NCI-H187 (cell line): ENCODE results near the gene EIF4E2.

Source experiments
- DNase-seq, 2 experiments: peaks; one replicate each; lab custom pipeline; 2025; lab: John Stamatoyannopoulos, UW

Gene EIF4E2

GRCh38 chr2:232538671-232539070, 11.8 kb upstream of the EIF4E2 start:
- DNase-seq: no peak

GRCh38 chr2:232539298-232540231, 10.9 kb upstream of the EIF4E2 start, which contains the start of gene CHRNG:
Gene CHRNG (plus strand): TSS chr2:232539692. CDS start chr2:232539748, 56 bp downstream.
- no peak for DNase-seq

DNA sequence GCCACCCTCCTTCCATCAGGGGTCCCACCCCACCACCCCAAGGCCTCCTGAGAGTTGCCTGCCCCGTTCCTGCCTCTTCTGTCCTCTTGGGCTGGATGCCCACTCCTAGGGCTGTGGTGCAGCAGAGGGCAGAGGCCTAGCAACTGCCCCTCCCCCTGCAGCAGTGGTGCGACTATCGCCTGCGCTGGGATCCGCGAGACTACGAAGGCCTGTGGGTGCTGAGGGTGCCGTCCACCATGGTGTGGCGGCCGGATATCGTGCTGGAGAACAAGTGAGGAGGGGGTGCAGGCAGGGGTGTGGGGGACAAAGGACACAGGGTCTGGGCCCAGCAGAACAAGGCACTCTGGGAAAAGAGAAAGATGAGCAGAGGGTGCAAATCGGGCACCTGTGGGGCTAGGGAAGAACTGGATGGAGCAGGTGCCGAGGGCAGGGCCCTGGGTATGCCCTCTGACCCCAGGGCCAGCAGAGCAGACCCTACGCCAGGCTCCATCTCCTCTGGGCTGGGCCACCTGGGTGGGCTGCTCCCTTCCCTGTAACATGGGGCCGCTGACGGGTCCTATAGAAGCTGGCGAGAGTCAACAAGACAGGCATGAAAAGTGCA, 9.9 kb upstream of the EIF4E2 start:
- DNase-seq: no peak

DNA sequence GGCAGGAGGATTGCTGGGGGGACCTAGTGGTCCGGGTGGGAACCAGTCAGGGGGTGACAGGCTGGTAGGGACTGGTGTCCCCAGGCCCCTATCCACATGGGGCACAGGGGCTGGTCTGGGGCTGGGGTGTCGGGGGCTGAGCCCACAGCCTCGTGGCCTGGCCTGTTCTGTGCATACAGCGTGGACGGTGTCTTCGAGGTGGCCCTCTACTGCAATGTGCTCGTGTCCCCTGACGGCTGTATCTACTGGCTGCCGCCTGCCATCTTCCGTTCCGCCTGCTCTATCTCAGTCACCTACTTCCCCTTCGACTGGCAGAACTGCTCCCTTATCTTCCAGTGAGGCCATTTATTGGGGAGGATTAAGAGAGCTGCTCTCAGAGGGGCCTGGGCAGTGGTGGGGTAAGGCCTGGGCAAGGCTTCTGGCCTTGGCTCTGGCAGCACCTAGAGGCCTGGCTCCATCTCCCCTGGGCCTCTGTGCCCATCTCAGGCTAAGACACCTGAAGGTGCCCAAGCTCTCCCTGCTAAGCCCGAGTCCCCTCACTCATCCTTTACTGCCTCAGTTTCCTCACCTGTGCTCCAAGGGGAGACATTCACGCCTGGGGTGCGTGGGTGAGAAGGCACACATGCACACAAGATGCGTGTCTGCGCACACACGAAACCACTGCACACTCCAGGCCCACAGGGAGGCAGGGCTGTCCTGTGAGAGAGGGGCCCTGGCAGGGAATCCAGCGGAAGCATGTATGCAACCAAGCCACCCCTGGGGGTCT, 9.1 kb upstream of the EIF4E2 start:
- no peak for DNase-seq

DNA sequence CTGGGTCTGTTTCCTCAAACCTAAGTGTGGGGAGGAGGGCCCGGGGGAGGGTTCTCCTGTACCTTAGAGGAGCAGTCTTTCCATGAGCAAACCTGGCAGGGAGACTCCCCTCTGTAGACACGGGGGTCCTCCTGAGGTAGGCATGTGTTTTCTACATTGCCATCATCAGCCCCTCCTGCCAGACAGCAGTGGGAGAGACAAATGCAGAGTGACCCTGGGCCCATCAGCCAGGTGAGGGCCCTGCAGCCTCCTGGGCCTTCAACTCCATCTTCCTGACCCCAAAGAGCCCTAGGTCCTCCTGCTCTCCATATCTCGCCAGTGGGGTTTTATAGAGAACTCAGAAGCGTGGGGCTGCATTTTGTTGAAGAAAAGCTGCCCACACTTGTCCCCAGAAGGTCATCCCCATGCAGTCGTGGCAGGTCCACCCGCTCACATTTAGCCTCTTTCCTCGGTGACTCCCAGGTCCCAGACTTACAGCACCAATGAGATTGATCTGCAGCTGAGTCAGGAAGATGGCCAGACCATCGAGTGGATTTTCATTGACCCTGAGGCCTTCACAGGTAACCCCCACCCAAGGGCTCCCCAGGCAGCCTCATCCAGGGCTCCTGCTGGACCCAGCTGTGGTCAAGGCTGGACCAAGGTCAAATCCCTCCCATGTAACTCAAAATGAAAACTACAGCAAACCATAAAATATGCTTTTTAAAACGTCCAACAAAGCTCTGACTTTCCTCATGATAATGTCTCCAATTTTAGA, 8.4 kb upstream of the EIF4E2 start:
- no peak for DNase-seq

GRCh38 chr2:232542715-232543467, 7.6 kb upstream of the EIF4E2 start:
- DNase-seq: no peak

- DNase-seq: no peak
Measured at GRCh38 chr2:232543491-232543890, 7.0 kb upstream of the EIF4E2 start.

DNA sequence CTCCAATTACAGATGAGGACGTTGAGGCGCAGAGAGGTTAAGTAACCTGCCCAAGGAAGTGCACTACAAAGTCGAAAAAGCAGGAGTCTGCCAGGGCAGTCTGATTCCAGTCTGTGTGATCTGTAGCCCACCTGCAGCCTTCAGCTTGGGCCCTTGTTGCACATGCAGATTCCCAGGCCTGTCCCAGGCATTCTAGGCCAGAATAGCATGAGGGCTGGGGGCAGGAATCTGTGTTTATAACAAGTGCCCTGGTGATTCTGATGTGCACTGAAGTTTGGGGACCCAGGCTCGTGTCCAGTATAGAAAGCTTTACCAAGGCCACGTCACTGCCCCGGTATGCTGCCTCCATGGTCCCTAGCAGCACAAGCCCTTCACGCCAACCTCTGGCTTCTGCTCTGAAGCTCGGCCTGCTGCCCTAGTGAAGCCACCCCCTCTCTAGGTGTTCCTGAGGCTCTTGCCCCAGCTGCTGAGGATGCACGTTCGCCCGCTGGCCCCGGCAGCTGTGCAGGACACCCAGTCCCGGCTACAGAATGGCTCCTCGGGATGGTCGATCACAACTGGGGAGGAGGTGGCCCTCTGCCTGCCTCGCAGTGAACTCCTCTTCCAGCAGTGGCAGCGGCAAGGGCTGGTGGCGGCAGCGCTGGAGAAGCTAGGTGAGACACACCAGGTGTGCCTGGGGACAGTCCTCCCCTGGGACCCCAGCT, 6.4 kb upstream of the EIF4E2 start:
- no peak for DNase-seq

GRCh38 chr2:232544674-232545073, 5.8 kb upstream of the EIF4E2 start:
- no peak for DNase-seq

GRCh38 chr2:232545511-232546375, 4.7 kb upstream of the EIF4E2 start:
- DNase-seq: no peak

GRCh38 chr2:232547991-232548390, 2.5 kb upstream of the EIF4E2 start:
- DNase-seq: no peak

DNA sequence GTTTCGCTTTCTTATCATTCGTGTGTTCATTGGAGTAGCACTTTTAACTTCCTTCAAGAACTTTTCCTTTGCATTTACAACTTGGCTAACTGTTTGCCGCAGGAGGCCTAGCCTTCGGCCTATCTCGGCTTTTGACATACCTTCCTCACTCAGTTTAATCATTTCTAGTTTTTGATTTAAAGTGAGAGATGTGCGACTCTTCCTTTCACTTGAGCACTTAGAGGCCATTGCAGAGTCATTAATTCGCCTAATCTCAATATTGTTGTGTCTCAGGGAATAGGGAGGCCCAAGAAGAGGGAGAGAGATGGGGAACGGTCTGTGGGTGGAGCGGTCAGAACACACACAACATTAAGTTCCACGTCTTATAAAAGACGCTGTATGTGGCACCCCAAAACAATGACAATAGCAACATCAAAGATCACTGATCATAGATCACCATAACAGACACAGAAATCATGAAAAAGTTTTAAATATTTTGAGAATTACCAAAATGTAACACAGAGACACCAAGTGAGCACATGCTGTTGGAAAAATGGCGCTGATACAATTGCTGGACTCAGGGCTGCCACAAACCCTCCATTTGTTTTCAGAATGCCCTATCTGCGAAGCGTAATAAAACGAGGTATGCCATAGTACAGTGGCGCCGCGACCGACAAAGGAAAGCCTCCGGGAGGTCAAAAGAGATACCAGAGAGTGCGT, 685 bp upstream of the EIF4E2 start:
- no peak for DNase-seq

- DNase-seq: no peak
Measured at GRCh38 chr2:232551250-232551638, 755 bp downstream of the EIF4E2 start.

GRCh38 chr2:232551776-232552175, 1.3 kb downstream of the EIF4E2 start:
- no peak for DNase-seq

DNA sequence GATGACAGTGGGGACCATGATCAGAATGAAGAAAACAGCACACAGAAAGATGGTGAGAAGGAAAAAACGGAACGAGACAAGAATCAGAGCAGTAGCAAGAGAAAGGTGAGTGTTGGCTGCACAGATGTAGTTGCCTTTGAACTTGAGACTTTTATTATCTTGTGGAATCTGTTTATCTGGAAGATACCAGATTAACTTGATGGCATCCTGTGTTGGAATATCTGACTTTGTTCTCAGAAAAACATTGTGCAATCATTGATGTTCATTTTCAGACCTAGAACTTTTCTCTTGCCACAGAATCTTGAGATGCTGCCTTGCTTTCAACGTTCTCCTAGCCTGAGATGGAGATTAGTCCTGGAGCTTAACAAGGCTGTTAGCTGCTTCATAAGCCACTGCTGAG, 5.9 kb downstream of the EIF4E2 start:
- no peak for DNase-seq

GRCh38 chr2:232562515-232563151, 12.1 kb downstream of the EIF4E2 start:
- no peak for DNase-seq

DNA sequence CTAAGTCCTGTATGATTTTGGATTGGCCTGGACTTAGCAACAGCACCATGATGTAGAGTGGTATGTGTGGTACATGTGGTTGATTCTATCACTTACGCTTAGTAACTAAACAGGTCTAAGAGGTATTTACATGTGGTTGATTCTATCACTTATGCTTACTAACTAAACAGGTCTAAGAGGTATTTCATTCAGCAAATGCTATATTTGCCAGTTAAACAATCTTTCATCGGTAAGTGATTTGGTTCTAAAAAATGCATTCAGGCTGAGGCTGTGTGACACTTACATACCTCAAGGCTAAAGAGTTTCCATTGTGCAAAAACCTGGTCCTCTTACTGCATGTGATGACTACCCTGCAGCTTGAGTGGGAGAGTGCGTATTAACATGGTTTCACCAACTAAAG, 13.1 kb downstream of the EIF4E2 start:
- no peak for DNase-seq

- no peak for DNase-seq
Measured at GRCh38 chr2:232567721-232568120, 17.2 kb downstream of the EIF4E2 start.
